ENCODE results near the gene ZNF366.

ZNF366 gene

GRCh38 chr5:72507231-72507906, at the start of gene ZNF366:
TSS of gene ZNF366 (minus strand) at chr5:72507410. CDS start at chr5:72461496, 45,914 bp downstream.
- no peak for DNase-seq

- peak; percentile 61 for DNase-seq
Observed at GRCh38 chr5:72556351-72557166, 49.3 kb upstream of the ZNF366 start.

- DNase-seq, result peak; percentile 18
Observed at GRCh38 chr5:72555871-72556270, 48.7 kb upstream of the ZNF366 start.

GRCh38 chr5:72554897-72555296, 47.7 kb upstream of the ZNF366 start:
- DNase-seq, result no peak

- no peak for DNase-seq
Observed at GRCh38 chr5:72552041-72552557, 44.9 kb upstream of the ZNF366 start.

- no peak for DNase-seq
Observed at GRCh38 chr5:72550595-72550994, 43.4 kb upstream of the ZNF366 start.

GRCh38 chr5:72543811-72544210, 36.6 kb upstream of the ZNF366 start:
- no peak for DNase-seq

- no peak for DNase-seq
Observed at GRCh38 chr5:72543365-72543764, 36.2 kb upstream of the ZNF366 start.

GRCh38 chr5:72542695-72543094, 35.5 kb upstream of the ZNF366 start:
- DNase-seq, result no peak

GRCh38 chr5:72541501-72542225, 34.5 kb upstream of the ZNF366 start:
- no peak for DNase-seq

- no peak for DNase-seq
Observed at GRCh38 chr5:72540759-72541438, 33.7 kb upstream of the ZNF366 start.

- DNase-seq, result no peak
Observed at GRCh38 chr5:72539726-72540125, 32.5 kb upstream of the ZNF366 start.

GRCh38 chr5:72539038-72539437, 31.8 kb upstream of the ZNF366 start:
- DNase-seq, result no peak

GRCh38 chr5:72537166-72537565, 30.0 kb upstream of the ZNF366 start:
- peak; percentile 24 for DNase-seq

- no peak for DNase-seq
Observed at GRCh38 chr5:72531496-72532190, 24.4 kb upstream of the ZNF366 start.

GRCh38 chr5:72530196-72530595, 23.0 kb upstream of the ZNF366 start:
- no peak for DNase-seq

GRCh38 chr5:72529383-72529782, 22.2 kb upstream of the ZNF366 start:
- no peak for DNase-seq

- DNase-seq, result no peak
Observed at GRCh38 chr5:72525816-72526215, 18.6 kb upstream of the ZNF366 start.

- no peak for DNase-seq
Observed at GRCh38 chr5:72523960-72524582, 16.9 kb upstream of the ZNF366 start.

- no peak for DNase-seq
Observed at GRCh38 chr5:72522607-72523006, 15.4 kb upstream of the ZNF366 start.

GRCh38 chr5:72519111-72519510, 11.9 kb upstream of the ZNF366 start:
- no peak for DNase-seq

All from NCI-H1092 (cell line).